Stimulated activated memory B cell treated with anti-CD40 and anti-IgM and Interleukin-4, amounts not matched to agents 10 μg/mL and 1 μg/mL and 100 μg/mL, for 72 hours (primary cell): Measurements from ENCODE around the gene ZFTA.
A peak's percentile ranks its signal among the peaks of the same experiment; 100 is the strongest.
"Not testable (repeated sequence)": the region's sequence is repeated elsewhere in the genome, so short reads cannot be mapped to it uniquely, and the experiment has no call there.

Experiments used
- ATAC-seq: fragments of 150-1000 bp; cut with Tn5 transposase; 2 replicates; pipeline ENCODE4 v1.10.0; 2021
- H3K27ac Mint-ChIP-seq: one replicate; pipeline ENCODE4 v1.8.0; 2022; ENCODE audit warnings: mild to moderate bottlenecking, mixed read lengths
- H3K27me3 Mint-ChIP-seq: one replicate; pipeline ENCODE4 v1.8.0; 2022; ENCODE audit warnings: mixed read lengths
- H3K36me3 Mint-ChIP-seq: one replicate; pipeline ENCODE4 v1.8.0; 2022; ENCODE audit warnings: mixed read lengths
- H3K4me1 Mint-ChIP-seq: one replicate; pipeline ENCODE4 v1.8.0; 2022; ENCODE audit warnings: mixed read lengths
- H3K4me3 Mint-ChIP-seq: one replicate; pipeline ENCODE4 v1.8.0; 2022; ENCODE audit warnings: mild to moderate bottlenecking, moderate library complexity, mixed read lengths
- H3K9me3 Mint-ChIP-seq: one replicate; pipeline ENCODE4 v1.8.0; 2022; ENCODE audit warnings: mixed read lengths

ZFTA gene

GRCh38 chr11:63793161-63793560 lies 24.6 kb upstream of the ZFTA start:
- Mint-ChIP-seq H3K27ac (no peak overlapping the region), H3K4me1 (peaks cover 11% of the 10 kb centered on the region), H3K4me3 (no peak overlapping the region), H3K9me3 (peaks cover 4% of the 10 kb centered on the region), H3K27me3 (peaks cover 35% of the 10 kb centered on the region), H3K36me3 (no peaks in the 10 kb centered on the region)
- ATAC-seq, result no peak

- peaks cover 4% of the 10 kb centered on the region for H3K9me3 Mint-ChIP-seq
- no peak overlapping the region for H3K4me3 Mint-ChIP-seq
- H3K4me1 Mint-ChIP-seq, result peaks cover 11% of the 10 kb centered on the region
- no peak for ATAC-seq
- H3K27ac Mint-ChIP-seq, result no peak overlapping the region
- H3K27me3 Mint-ChIP-seq, result peaks cover 21% of the 10 kb centered on the region
- H3K36me3 Mint-ChIP-seq, result no peaks in the 10 kb centered on the region
Measured at GRCh38 chr11:63791495-63792167, 23.1 kb upstream of the ZFTA start.

GRCh38 chr11:63785823-63786222 lies 17.2 kb upstream of the ZFTA start:
- no peak overlapping the region for H3K27ac Mint-ChIP-seq
- no peaks in the 10 kb centered on the region for H3K36me3 Mint-ChIP-seq
- H3K4me1 Mint-ChIP-seq, result peaks cover 16% of the 10 kb centered on the region
- H3K4me3 Mint-ChIP-seq, result no peak overlapping the region
- no peaks in the 10 kb centered on the region for H3K27me3 Mint-ChIP-seq
- H3K9me3 Mint-ChIP-seq, result no peaks in the 10 kb centered on the region
- no peak for ATAC-seq

GRCh38 chr11:63783925-63784592 lies 15.5 kb upstream of the ZFTA start:
- Mint-ChIP-seq H3K27me3 (no peaks in the 10 kb centered on the region), H3K9me3 (no peaks in the 10 kb centered on the region), H3K27ac (no peak overlapping the region), H3K4me3 (no peak overlapping the region), H3K36me3 (no peaks in the 10 kb centered on the region), H3K4me1 (peaks cover 8% of the 10 kb centered on the region)
- no peak for ATAC-seq

GRCh38 chr11:63782749-63783148 lies 14.2 kb upstream of the ZFTA start:
- Mint-ChIP-seq H3K4me3 (no peak overlapping the region), H3K9me3 (no peaks in the 10 kb centered on the region), H3K27ac (no peak overlapping the region), H3K36me3 (no peaks in the 10 kb centered on the region), H3K27me3 (no peaks in the 10 kb centered on the region), H3K4me1 (peaks cover 8% of the 10 kb centered on the region)
- no peak for ATAC-seq

GRCh38 chr11:63779039-63779438 lies 10.5 kb upstream of the ZFTA start:
- H3K4me3 Mint-ChIP-seq, result no peak overlapping the region
- no peak for ATAC-seq
- H3K36me3 Mint-ChIP-seq, result no peaks in the 10 kb centered on the region
- no peaks in the 10 kb centered on the region for H3K9me3 Mint-ChIP-seq
- H3K27ac Mint-ChIP-seq, result no peak overlapping the region
- H3K27me3 Mint-ChIP-seq, result no peaks in the 10 kb centered on the region
- H3K4me1 Mint-ChIP-seq, result no peaks in the 10 kb centered on the region

- Mint-ChIP-seq H3K27me3 (peaks cover 11% of the 10 kb centered on the region), H3K4me1 (peaks cover 2% of the 10 kb centered on the region), H3K9me3 (no peaks in the 10 kb centered on the region), H3K4me3 (no peak overlapping the region), H3K27ac (no peak overlapping the region), H3K36me3 (no peaks in the 10 kb centered on the region)
- ATAC-seq, result no peak
Measured at GRCh38 chr11:63775191-63775590, 6.6 kb upstream of the ZFTA start.

- not testable (repeated sequence) for H3K9me3 Mint-ChIP-seq, ATAC-seq, H3K27ac Mint-ChIP-seq, H3K4me3 Mint-ChIP-seq, H3K36me3 Mint-ChIP-seq
- Mint-ChIP-seq H3K4me1 (peaks cover 17% of the 10 kb centered on the region), H3K27me3 (peaks cover 11% of the 10 kb centered on the region)
Measured at GRCh38 chr11:63771741-63772318, 3.3 kb upstream of the ZFTA start.

- no peaks in the 10 kb centered on the region for H3K36me3 Mint-ChIP-seq
- ATAC-seq, result no peak
- peaks cover 11% of the 10 kb centered on the region for H3K27me3 Mint-ChIP-seq
- H3K9me3 Mint-ChIP-seq, result no peaks in the 10 kb centered on the region
- peaks cover 25% of the 10 kb centered on the region for H3K4me1 Mint-ChIP-seq
- H3K4me3 Mint-ChIP-seq, result no peak overlapping the region
- H3K27ac Mint-ChIP-seq, result no peak overlapping the region
Measured at GRCh38 chr11:63770763-63771162, 2.2 kb upstream of the ZFTA start.

GRCh38 chr11:63769714-63770455 lies 1.3 kb upstream of the ZFTA start:
- Mint-ChIP-seq H3K4me3 (peak overlapping the region; percentile 60), H3K4me1 (peaks cover 25% of the 10 kb centered on the region), H3K27me3 (peaks cover 11% of the 10 kb centered on the region), H3K27ac (no peak overlapping the region), H3K36me3 (no peaks in the 10 kb centered on the region), H3K9me3 (no peaks in the 10 kb centered on the region)
- no peak for ATAC-seq

- H3K27me3 Mint-ChIP-seq, result peaks cover 11% of the 10 kb centered on the region
- H3K36me3 Mint-ChIP-seq, result no peaks in the 10 kb centered on the region
- ATAC-seq, result peak; percentile 67
- H3K4me1 Mint-ChIP-seq, result peaks cover 25% of the 10 kb centered on the region
- H3K9me3 Mint-ChIP-seq, result no peaks in the 10 kb centered on the region
- no peak overlapping the region for H3K27ac Mint-ChIP-seq
- H3K4me3 Mint-ChIP-seq, result peak overlapping the region; percentile 21
Measured at GRCh38 chr11:63769042-63769713, 603 bp upstream of the ZFTA start.

- no peak for ATAC-seq
- H3K27me3 Mint-ChIP-seq, result peaks cover 11% of the 10 kb centered on the region
- peak overlapping the region; percentile 89 for H3K4me3 Mint-ChIP-seq
- peak overlapping the region; percentile 77 for H3K27ac Mint-ChIP-seq
- H3K4me1 Mint-ChIP-seq, result peaks cover 25% of the 10 kb centered on the region
- no peaks in the 10 kb centered on the region for H3K9me3 Mint-ChIP-seq
- H3K36me3 Mint-ChIP-seq, result no peaks in the 10 kb centered on the region
Measured at GRCh38 chr11:63767565-63768236, 874 bp downstream of the ZFTA start.

- ATAC-seq, result no peak
Measured at GRCh38 chr11:63767267-63767564, 1.4 kb downstream of the ZFTA start.

GRCh38 chr11:63766531-63767235 lies 1.9 kb downstream of the ZFTA start:
- no peak for ATAC-seq
- Mint-ChIP-seq H3K36me3 (no peaks in the 10 kb centered on the region), H3K27ac (no peak overlapping the region), H3K9me3 (no peaks in the 10 kb centered on the region), H3K27me3 (peaks cover 8% of the 10 kb centered on the region), H3K4me3 (peak overlapping the region; percentile 89), H3K4me1 (peaks cover 25% of the 10 kb centered on the region)

More at GRCh38 chr11:63767267-63767564, 1.4 kb downstream of the ZFTA start:
- Mint-ChIP-seq H3K4me3 (peak overlapping the region; percentile 89), H3K4me1 (peaks cover 25% of the 10 kb centered on the region), H3K9me3 (no peaks in the 10 kb centered on the region), H3K36me3 (no peaks in the 10 kb centered on the region), H3K27me3 (peaks cover 11% of the 10 kb centered on the region), H3K27ac (peak overlapping the region; percentile 77)
